HepG2 (cell line): ENCODE data around the gene AFDN. TPM values are rescaled to one million over a fixed set of nuclear protein-coding genes. Genes with fewer than 3 reads are reported as not detected.

Experiments used
- ATAC-seq: fragments of 200-7000 bp; cut with Tn5 transposase; 3 replicates; pipeline ENCODE4 v1.9.1; 2020; ENCODE audit warnings: mild to moderate bottlenecking, moderate library complexity
- BruUV-seq: library from RNA; stranded (reverse); fragments of 400-500 nt; replicated peaks from 2 replicates; lab custom pipeline; 2021; lab: Mats Ljungman, UMichigan
- CTCF ChIA-PET: fragments of 300-600 bp; formaldehyde crosslinking; extraction: SDS; loops from one replicate; lab custom pipeline; 2021; ENCODE audit warnings: low total read pairs, inconsistent platforms, low intra/inter-chr PET ratio; lab: Yijun Ruan, JAX
- POLR2A ChIA-PET: fragments of 350-600 bp; sonication (Branson Sonifier 250); formaldehyde crosslinking; loops from one replicate; lab custom pipeline; 2020; ENCODE audit warnings: antibody characterized with exemption, inconsistent platforms; lab: Yijun Ruan, JAX
- DNase-seq: peaks from one replicate; pipeline ENCODE4 v3.0.0-alpha.2; 2015; ENCODE audit warnings: low spot score
- FAIRE-seq: peaks from 3 replicates; lab custom pipeline; 2011; peaks lifted over from hg19 to GRCh38; lab: Jason Lieb, UNC
- H2AFZ ChIP-seq: one replicate; pipeline ENCODE4 v1.6.1; 2011; ENCODE audit warnings: low read length, inconsistent platforms
- H3K27ac ChIP-seq: fragments of 300-600 bp; 3 replicates; pipeline ENCODE4 v1.8.0; 2011; ENCODE audit warnings: mixed run types, mild to moderate bottlenecking, mixed read lengths, low read length, inconsistent platforms; ENCODE audit not compliant: insufficient read depth; ENCODE audit errors: extremely low read length
- H3K27me3 ChIP-seq, 2 experiments: fragments of 200-600 bp in 1 of 2; 2 replicates in 1 of 2; 3 replicates in 1 of 2; pipeline versions ENCODE4 v1.6.0 to v1.8.0; 2011; ENCODE audit warnings: low read length in 2 of 2, mild to moderate bottlenecking in 2 of 2, moderate library complexity in 2 of 2, inconsistent platforms in 1 of 2; ENCODE audit not compliant: insufficient read depth in 2 of 2, control insufficient read depth in 1 of 2
- H3K36me3 ChIP-seq, 2 experiments: fragments of 200-600 bp in 1 of 2; replicated peaks in 1 of 2; 2 replicates in 1 of 2; 3 replicates in 1 of 2; pipeline versions ENCODE4 v1.5.1 to v1.8.0; 2011; ENCODE audit warnings: low read length in 2 of 2, inconsistent platforms in 1 of 2; ENCODE audit not compliant: insufficient read depth in 2 of 2, control insufficient read depth in 1 of 2
- H3K4me1 ChIP-seq: 2 replicates; pipeline ENCODE4 v1.5.1; 2012; ENCODE audit warnings: low read length, inconsistent platforms; ENCODE audit not compliant: insufficient read depth
- H3K4me2 ChIP-seq: 2 replicates; pipeline ENCODE4 v1.6.0; 2011; ENCODE audit warnings: low read depth, low read length, inconsistent platforms
- H3K4me3 ChIP-seq, 3 experiments: fragments of 200-600 bp in 1 of 3; sonication (generic), shearing (Covaris generic) in 1 of 3; replicated peaks in 1 of 3; 2 replicates each; pipeline ENCODE4 v1.5.1; 2011 to 2016; ENCODE audit warnings: low read length in 3 of 3, inconsistent platforms in 2 of 3, low read depth in 2 of 3, mild to moderate bottlenecking in 2 of 3, control low read depth in 1 of 3, mixed read lengths in 1 of 3; ENCODE audit not compliant: insufficient read depth in 1 of 3
- H3K79me2 ChIP-seq: one replicate; pipeline ENCODE4 v1.6.1; 2011; ENCODE audit warnings: low read length, inconsistent platforms; ENCODE audit not compliant: insufficient read depth
- H3K9ac ChIP-seq: 2 replicates; pipeline ENCODE4 v1.6.0; 2011; ENCODE audit warnings: mild to moderate bottlenecking, low read depth, low read length, inconsistent platforms; ENCODE audit not compliant: insufficient read depth
- H3K9me3 ChIP-seq: 2 replicates; pipeline ENCODE4 v1.5.1; 2012; ENCODE audit warnings: mild to moderate bottlenecking, low read length
- H4K20me1 ChIP-seq: 2 replicates; pipeline ENCODE4 v1.6.0; 2011; ENCODE audit warnings: inconsistent platforms, mild to moderate bottlenecking, low read length, moderate library complexity; ENCODE audit not compliant: insufficient read depth
- ATF7 ChIP-seq, 2 experiments: fragments of 450-650 bp in 1 of 2; sonication (generic) in 1 of 2; formaldehyde crosslinking in 1 of 2; IDR thresholded peaks; 2 replicates each; pipeline versions ENCODE4 v1.4.0 to v1.6.1; 2016 to 2020; ENCODE audit warnings: antibody characterized with exemption in 1 of 2, mild to moderate bottlenecking in 1 of 2, missing genetic modification reagents in 1 of 2
- CEBPG ChIP-seq: IDR thresholded peaks from 2 replicates; pipeline ENCODE4 v1.6.1; 2016
- CHCHD3 ChIP-seq: sonication (generic); formaldehyde crosslinking; IDR thresholded peaks from 2 replicates; pipeline ENCODE4 v1.8.0; 2022; ENCODE audit warnings: mild to moderate bottlenecking, missing genetic modification reagents, moderate library complexity
- ESRRA ChIP-seq: sonication (generic); formaldehyde crosslinking; IDR thresholded peaks from 2 replicates; pipeline ENCODE4 v1.5.1; 2020; ENCODE audit warnings: mild to moderate bottlenecking, low read depth, missing genetic modification reagents
- FOXA3 ChIP-seq: IDR thresholded peaks from 2 replicates; pipeline ENCODE4 v1.6.1; 2016; ENCODE audit warnings: missing genetic modification reagents, missing compliant biosample characterization
- GTF3A ChIP-seq: sonication (generic); formaldehyde crosslinking; conservative IDR thresholded peaks from 2 replicates; pipeline ENCODE4 v1.4.0; 2020; ENCODE audit warnings: mild to moderate bottlenecking, missing genetic modification reagents
- MIER2 ChIP-seq: IDR thresholded peaks from 2 replicates; pipeline ENCODE4 v1.6.1; 2016; ENCODE audit warnings: missing biosample characterization, missing genetic modification reagents
- MIER3 ChIP-seq: IDR thresholded peaks from 2 replicates; pipeline ENCODE4 v1.6.1; 2016; ENCODE audit warnings: missing compliant biosample characterization, borderline replicate concordance
- PRMT3 ChIP-seq: sonication (generic); formaldehyde crosslinking; IDR thresholded peaks from 2 replicates; pipeline ENCODE4 v1.8.1; 2022; ENCODE audit warnings: low read depth, mild to moderate bottlenecking, moderate library complexity, missing genetic modification reagents, borderline replicate concordance
- RAD51 ChIP-seq: fragments of 450-650 bp; IDR thresholded peaks from 2 replicates; pipeline ENCODE4 v1.6.1; 2016; ENCODE audit warnings: borderline replicate concordance
- RXRB ChIP-seq: IDR thresholded peaks from 2 replicates; pipeline ENCODE4 v1.6.1; 2016; ENCODE audit warnings: borderline replicate concordance, missing genetic modification reagents, missing compliant biosample characterization
- SAP130 ChIP-seq: IDR thresholded peaks from 2 replicates; pipeline ENCODE4 v1.6.1; 2016; ENCODE audit warnings: low read depth
- STAG1 ChIP-seq: sonication (generic); formaldehyde crosslinking; IDR thresholded peaks from 2 replicates; pipeline ENCODE4 v1.4.0; 2020; ENCODE audit warnings: missing genetic modification reagents
- TEAD3 ChIP-seq: optimal IDR thresholded peaks from 2 replicates; pipeline ENCODE3; 2016; ENCODE audit warnings: borderline replicate concordance
- U2AF2 ChIP-seq: fragments of 200-400 bp; formaldehyde crosslinking; IDR thresholded peaks from 2 replicates; pipeline ENCODE4 v1.6.1; 2017; ENCODE audit warnings: low read depth, mild to moderate bottlenecking, low read length
- ZEB1 ChIP-seq: IDR thresholded peaks from 2 replicates; pipeline ENCODE4 v1.6.1; 2012; ENCODE audit warnings: mild to moderate bottlenecking, low read depth, inconsistent platforms; ENCODE audit not compliant: insufficient replicate concordance
- ZNF558 ChIP-seq: sonication (generic); formaldehyde crosslinking; IDR thresholded peaks from 2 replicates; pipeline ENCODE4 v1.9.0; 2022; ENCODE audit warnings: mild to moderate bottlenecking, missing genetic modification reagents, borderline replicate concordance
- ZNF563 ChIP-seq: sonication (generic); formaldehyde crosslinking; IDR thresholded peaks from 2 replicates; pipeline ENCODE4 v1.8.0; 2022; ENCODE audit warnings: mild to moderate bottlenecking, moderate library complexity, missing genetic modification reagents
- WGBS: methylation state at CpG from one replicate; pipeline ENCODE4 v1.1.6; 2017; ENCODE audit warnings: low lambda C conversion rate; 5-methylcytosine and 5-hydroxymethylcytosine counted together
- in situ Hi-C: cut with HindIII; loops from 2 replicates; pipeline ENCODE4 v1.10.0; 2017; ENCODE audit warnings: low pct_unique_long_range_greater_than_20kb; ENCODE audit not compliant: extremely low pct_ligation_motif_present
- intact Hi-C: fragments of 100-400 bp; cut with micrococcal nuclease; formaldehyde crosslinking; loops from one replicate; pipeline ENCODE4 v1.10.0; 2022; ENCODE audit not compliant: unreplicated experiment
- polyA plus RNA-seq, 8 experiments: library from polyadenylated mRNA; depleted of rRNA in 3 of 8; stranded (reverse) in 7 of 8; unstranded in 1 of 8; fragments of >200 nt; fragmentation: Illumina TruSeq in 4 of 8; extraction: Trizol in 4 of 8; gene quantifications; 2 replicates each; pipeline versions ENCODE4 v1.2.1 to v1.2.3, GENCODE V29; 2011 to 2016; ENCODE audit warnings: low read depth in 4 of 8, missing spikeins in 1 of 8, mixed read lengths in 1 of 8; ENCODE audit not compliant: insufficient read depth in 1 of 8
- total RNA-seq, 5 experiments: library from RNA; depleted of rRNA; stranded (reverse); fragments of >200 nt; fragmentation: Illumina TruSeq; extraction: Trizol; gene quantifications; 2 replicates each; pipeline ENCODE4 v1.2.3, GENCODE V29; 2016; ENCODE audit warnings: low read depth in 1 of 5

The AFDN gene
- total and polyA plus RNA-seq, 2 of the 13 experiments (the other 11 are each of a cell fraction or from before 2014, with no cell fraction given) = 136 to 151 TPM

DNA sequence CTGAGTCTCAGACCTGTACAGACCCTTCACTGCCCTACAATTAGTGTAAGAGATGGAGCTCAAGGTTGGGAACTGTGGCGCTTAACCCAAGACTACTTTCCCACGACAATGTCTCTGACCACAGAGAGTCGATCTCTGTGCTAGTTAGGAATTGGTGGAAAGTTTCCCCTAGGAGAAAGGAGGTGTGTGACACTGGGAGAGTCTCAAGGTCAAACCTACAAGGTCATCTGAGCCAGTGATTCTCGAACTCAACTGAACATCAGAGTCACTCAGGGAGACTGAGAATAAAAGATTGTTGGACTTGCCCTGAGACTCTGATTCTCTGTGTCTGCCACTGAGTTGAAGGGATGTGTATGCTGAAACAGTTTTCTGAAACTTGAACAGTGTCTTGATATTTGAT, 9.7 kb upstream of the AFDN start:
- no peaks in the 10 kb centered on the region for H3K9me3 ChIP-seq
- peaks cover 28% of the 10 kb centered on the region for H3K4me1 ChIP-seq
- no peak overlapping the region for H2AFZ ChIP-seq
- H3K79me2 ChIP-seq = no peaks in the 10 kb centered on the region
- BruUV-seq = no TSS peak
- 75% methylated on average over 4 of the region's 4 CpGs for WGBS
- H3K4me3 ChIP-seq = no peak overlapping the region
- H4K20me1 ChIP-seq = no peaks in the 10 kb centered on the region
- H3K27ac ChIP-seq = no peak overlapping the region
- no peak for DNase-seq
- in situ Hi-C loops (no loop called here), intact Hi-C loops (no loop called here)
- no peak for TF ChIP-seq PRMT3
- TF ChIP-seq ESRRA (CRISPR knock-in tag) = peak; percentile 63; the same call in 1 of the 2 replicates
- TF ChIP-seq U2AF2 = no peak
- no peak for TF ChIP-seq ZNF563 (CRISPR knock-in tag)
- no peak for TF ChIP-seq RXRB (CRISPR knock-in tag)
- ATAC-seq = no peak
- no peak for FAIRE-seq
- no peak overlapping the region for H3K4me2 ChIP-seq
- ChIA-PET POLR2A (no interaction called here), CTCF (no interaction called here)
- H3K9ac ChIP-seq = no peak overlapping the region
- no peaks in the 10 kb centered on the region for H3K36me3 ChIP-seq
- H3K27me3 ChIP-seq = no peaks in the 10 kb centered on the region

DNA sequence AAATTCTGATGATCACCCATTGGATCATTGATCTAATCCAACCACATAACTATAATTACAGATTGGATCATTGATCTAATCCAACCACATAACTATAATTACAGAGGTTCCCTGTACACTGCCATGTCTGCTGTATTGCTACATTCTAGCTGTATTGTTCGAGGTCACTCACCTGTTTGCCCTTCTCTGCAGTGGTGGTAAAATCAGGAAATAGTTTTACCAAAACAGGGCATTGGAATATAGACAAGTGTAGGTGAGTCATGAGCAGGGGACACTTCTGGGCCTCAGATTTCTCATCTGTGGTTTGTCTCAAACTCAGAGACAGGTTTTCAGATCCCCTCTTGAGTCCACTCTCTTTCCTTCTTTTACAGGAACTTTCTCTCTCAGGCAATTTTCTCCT, 9.0 kb upstream of the AFDN start:
- H2AFZ ChIP-seq = no peak overlapping the region
- POLR2A ChIA-PET = no interaction called here
- H3K9me3 ChIP-seq = no peaks in the 10 kb centered on the region
- H3K4me2 ChIP-seq = 0 out of 2 replicates have a peak overlapping the region, but pooled peaks have one; percentile 4
- intact Hi-C loops = no loop called here
- no TSS peak for BruUV-seq
- peak; percentile 68 for DNase-seq
- H3K36me3 ChIP-seq = no peaks in the 10 kb centered on the region
- H3K4me1 ChIP-seq = peaks cover 24% of the 10 kb centered on the region
- ATAC-seq = peak; percentile 86
- no peak overlapping the region for H3K4me3 ChIP-seq
- no peak overlapping the region for H3K27ac ChIP-seq
- in situ Hi-C loops = no loop called here
- H3K9ac ChIP-seq = no peak overlapping the region
- no peaks in the 10 kb centered on the region for H4K20me1 ChIP-seq
- H3K27me3 ChIP-seq = no peaks in the 10 kb centered on the region
- no peak for FAIRE-seq
- H3K79me2 ChIP-seq = no peaks in the 10 kb centered on the region
- 4% methylated on average over 1 of the region's 1 CpG for WGBS
- CTCF ChIA-PET = no interaction called here
- TF ChIP-seq SAP130 (CRISPR knock-in tag) (0 out of 2 replicates have a peak, but pooled peaks have one; percentile 39), STAG1 (CRISPR knock-in tag) (peak; percentile 12; the same call in 1 of the 2 replicates), GTF3A (CRISPR knock-in tag) (no peak), ATF7 (IDR thresholded peaks at IDR 0.05) (no peak), ATF7 (CRISPR knock-in tag; IDR thresholded peaks at IDR 0.05) (no peak), FOXA3 (CRISPR knock-in tag) (peak; percentile 33; the same call in 1 of the 2 replicates), ZNF558 (CRISPR knock-in tag) (no peak), MIER3 (0 out of 2 replicates have a peak, but pooled peaks have one; percentile 29), TEAD3 (CRISPR knock-in tag) (peak; percentile 54), CHCHD3 (CRISPR knock-in tag) (no peak), ZEB1 (peak; percentile 61), MIER2 (CRISPR knock-in tag) (no peak), CEBPG (CRISPR knock-in tag) (peak; percentile 72), RAD51 (no peak)
